Fibroblast of skin of back (primary cell): Measurements from ENCODE around the gene INPP4A.
A peak's percentile ranks its signal among the peaks of the same experiment; 100 is the strongest.

Source experiments
- DNase-seq: peaks from one replicate; pipeline ENCODE4 v3.0.0-alpha.2; 2013

The INPP4A gene

DNA sequence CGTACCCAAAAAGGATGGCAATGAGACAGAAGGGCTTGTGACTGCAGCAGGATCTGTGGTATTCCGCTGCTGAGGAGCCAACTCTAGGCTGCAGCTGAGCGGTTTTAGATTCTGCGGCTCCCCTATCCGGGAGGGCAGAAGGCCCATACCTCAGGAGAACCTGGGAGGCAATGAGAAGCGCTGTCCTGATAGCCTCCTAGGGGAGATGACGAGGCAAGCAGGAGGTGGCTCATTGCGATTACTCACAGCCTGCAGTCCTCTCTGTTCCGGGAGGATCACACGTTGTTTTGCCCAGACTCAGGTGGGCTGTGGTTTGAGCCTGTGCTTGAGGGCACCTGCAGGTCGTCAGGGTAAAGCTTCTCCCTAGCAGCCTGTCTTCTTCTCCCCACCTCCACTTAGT lies 98.6 kb downstream of the INPP4A start:
- no peak for DNase-seq

DNA sequence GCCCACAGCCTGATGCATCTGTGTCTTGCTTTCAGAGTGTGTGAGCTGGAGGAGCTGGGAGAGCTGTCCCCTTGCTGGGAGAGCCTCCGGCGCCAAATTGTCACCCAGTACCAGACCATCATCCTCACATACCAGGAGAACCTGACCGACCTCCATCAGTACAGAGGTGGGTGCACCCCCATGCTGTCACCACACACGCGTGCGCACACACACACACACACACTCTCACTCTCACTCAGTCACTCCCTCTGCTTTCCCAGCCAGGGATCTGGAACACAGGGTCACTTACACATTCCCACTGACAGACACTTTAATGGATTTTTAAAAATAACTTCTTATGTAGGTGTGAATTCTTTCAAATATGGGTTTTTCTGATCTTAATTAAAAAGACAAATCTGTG lies 99.2 kb downstream of the INPP4A start:
- DNase-seq: no peak

DNA sequence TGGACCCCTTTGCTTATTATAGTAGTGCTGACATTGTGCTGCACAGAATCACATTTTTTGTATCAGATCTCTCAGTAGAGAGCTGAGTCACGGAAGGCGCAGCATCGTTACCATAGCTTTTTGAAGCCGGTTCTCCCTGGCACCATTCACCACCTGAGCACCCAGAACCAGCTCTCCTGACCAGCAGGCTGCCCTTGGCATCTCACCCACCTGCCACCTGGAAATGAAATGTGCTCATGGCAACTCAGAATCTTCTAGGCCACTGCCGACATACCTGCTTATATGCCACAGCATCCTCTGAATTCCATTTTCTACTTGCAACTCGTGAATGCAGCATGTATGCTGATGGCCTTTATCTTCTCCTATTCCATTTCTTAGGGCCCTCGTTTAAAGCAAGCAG lies 100.9 kb downstream of the INPP4A start:
- DNase-seq: no peak

DNA sequence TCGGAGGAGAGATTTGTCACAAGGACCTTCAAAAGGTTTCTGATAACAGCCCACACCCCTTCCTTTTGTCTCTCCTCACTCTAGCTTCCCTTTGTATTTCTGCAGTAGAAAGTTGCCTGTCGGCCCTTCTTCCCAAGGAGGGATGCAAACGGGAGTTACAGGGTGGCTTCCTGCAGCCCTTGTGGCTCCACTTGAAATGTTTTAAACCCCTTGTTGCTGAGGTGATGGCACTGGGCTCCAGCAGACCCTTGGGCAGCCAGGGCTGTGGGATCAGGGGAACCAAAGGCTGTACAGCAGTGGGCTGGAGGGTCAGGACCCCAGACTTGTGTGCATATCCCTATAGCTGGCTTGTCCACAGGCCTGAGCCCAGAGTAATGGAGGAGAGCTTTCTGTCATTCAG lies 101.5 kb downstream of the INPP4A start:
- DNase-seq: no peak

DNA sequence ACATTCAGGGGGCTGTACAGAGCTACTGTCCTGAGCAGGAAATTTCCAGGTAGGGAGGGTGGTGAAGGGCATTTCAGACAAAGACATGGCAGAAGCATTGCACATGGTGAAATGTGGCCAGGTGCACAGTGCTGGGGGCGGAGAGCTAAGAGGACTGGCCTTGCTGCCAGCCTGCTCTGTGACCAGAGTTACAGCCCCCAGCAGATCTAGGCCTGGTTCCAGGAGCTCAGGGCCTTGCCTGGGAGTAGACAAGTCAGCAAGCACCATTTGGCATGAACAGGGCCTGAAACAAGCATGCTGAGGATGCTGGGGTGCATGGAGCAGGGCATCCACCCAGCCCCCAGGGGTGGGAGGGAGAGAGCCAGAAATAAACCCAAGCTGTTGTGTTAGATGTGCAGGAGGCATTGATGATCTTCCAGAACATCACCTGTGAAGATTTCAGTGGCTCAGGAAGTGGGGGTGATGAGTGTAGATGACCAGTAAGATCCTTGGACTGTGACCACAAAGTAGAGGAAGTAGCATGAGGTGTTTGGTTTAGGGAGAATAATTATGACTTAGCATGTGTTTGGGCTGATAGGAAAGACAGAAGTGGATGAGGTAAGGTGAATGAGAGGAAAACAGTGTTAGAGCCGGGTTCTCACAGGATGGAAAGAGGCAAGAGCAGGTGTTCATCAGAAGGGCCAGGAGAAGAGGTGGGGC lies 102.6 kb downstream of the INPP4A start:
- DNase-seq: no peak

DNA sequence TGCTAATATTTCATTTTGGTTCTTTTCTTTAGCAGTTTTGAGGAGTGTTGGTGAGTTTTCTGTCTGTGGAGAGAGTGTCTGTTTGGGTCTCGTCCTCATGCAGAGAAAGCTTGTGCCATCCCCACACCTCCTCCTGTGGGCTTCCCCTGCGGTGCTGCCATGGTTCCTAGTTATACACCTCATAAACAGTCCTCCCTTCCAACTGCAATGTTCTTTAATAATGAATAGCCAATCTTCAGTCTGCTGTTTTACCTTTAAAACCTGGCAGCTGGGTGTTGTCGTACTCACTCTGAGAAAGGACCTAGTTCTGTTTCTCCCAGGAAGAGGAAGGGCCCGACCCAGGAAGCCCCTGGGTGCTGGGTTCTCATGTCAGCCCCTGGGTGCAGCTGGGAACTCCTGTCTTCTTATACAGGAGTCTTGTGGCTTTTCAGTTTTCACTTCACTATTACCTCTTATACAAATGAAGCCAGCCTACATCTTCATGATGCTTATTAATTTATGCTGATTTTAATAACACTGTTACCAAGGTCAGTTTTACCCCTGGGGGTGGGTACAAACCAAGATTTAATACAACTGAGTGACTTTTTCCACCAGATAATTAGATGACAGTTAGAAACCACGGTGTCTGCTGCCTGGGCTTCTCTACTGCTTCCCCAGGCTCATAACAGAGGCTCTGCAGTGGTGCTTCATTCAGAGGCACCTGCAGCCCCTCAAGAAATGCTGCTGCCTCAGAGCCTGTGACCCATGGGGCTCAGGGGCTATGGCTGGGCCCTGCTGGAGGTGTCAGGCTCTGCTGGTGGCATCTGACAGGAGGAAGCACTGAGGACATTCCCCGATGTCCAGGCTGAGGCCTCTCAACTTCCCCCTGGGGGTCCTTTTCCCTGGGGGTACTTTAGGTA lies 104.5 kb downstream of the INPP4A start:
- DNase-seq: no peak

DNA sequence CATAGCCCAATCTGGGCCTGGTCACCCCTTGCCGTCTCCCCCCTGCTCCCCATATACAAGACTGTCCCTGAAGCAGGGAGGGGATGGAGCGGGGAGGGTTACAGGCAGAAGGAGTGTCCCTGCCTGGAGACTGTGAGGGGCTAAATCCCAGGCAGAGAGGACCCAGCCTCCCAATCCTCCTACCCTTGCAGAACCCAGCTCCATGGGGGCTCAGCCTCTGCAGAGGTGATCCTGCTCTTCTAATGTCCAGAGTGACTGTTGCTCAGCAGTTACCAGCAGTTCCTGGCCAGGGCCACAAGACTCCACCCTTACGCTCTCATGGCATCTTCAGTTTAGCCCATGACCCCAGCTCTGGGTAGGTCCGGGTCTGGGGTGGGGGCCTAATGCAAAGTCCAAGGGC lies 105.5 kb downstream of the INPP4A start:
- DNase-seq: no peak

DNA sequence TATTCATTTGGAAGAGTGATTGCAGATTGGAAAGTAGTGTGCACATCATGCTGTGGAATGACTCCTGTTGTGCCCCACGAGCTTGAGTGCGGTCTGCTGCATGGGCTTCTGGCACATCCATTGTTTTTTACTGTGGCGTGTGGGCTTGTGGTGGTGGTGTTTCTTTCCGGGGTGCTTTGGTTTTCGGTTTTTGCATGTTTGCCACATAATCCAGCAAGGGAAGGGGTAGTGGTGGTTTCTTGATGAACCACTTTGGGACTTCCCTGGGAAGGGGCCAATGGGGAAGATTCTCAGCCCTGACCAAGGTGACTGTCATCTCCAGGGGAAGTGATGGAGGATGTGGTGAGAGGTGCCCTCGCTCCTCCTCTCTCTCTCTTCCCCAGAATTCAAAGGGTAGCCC lies 106.7 kb downstream of the INPP4A start:
- DNase-seq: no peak

DNA sequence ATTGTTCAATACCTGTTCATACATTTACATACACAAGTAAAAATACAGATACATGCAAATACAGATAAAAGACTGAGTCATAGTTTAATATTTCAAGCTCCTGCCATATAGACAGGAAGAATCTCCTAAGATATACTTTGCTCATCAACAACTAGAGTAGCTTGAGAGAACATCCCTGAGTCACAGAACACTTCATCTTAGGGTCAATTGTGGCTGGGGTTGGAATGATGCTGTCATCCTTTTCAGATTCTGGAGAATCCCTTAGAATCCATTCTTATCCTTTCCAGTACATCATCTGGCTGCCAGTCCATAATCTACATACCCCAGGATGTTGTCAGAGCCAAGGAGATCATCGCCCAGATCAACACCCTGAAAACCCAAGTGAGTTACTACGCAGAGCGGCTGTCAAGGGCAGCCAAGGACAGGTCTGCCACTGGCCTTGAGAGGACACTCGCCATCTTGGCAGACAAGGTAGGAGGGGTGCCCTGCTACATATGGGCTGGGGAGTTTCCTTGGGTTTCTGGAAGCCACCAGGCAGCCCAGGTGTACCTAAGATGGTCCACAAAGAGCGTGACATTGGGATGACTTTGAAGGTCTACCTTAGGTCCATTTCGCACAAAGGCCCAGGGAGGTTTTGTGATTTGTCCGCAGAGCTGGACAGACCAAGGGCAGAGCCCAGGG lies 108.0 kb downstream of the INPP4A start:
- peak; percentile 41 for DNase-seq

DNA sequence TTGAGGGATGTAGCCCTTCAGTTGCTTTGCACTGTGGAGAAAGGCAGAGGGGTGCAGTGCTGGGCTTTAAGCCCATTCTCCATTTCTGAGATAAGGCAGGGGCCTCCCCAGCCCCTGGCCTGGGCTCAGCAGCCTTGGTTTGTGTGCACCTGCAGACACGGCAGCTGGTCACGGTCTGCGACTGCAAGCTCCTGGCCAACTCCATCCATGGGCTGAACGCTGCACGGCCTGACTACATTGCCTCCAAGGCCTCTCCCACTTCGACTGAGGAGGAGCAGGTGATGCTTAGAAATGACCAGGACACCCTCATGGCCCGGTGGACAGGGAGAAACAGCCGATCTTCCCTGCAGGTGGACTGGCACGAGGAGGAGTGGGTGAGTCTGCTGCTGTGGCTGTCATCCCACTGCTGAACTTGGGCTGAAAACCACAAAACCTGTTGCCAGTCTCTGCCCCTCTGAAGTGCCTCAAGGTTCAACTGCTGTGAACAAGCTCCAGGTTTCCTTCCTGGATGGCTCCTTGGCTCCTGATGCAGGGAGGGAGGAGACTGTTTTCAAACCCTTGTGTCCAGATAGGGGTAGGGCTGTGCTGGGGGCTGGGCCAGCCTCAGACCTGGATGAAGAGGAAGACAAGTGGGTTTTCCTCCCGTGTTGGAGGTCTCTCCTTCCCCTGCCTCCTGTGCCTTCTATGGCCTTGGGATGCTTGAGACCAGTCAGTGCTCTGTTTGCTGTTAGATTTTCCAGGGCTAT lies 109.6 kb downstream of the INPP4A start:
- DNase-seq: no peak

DNA sequence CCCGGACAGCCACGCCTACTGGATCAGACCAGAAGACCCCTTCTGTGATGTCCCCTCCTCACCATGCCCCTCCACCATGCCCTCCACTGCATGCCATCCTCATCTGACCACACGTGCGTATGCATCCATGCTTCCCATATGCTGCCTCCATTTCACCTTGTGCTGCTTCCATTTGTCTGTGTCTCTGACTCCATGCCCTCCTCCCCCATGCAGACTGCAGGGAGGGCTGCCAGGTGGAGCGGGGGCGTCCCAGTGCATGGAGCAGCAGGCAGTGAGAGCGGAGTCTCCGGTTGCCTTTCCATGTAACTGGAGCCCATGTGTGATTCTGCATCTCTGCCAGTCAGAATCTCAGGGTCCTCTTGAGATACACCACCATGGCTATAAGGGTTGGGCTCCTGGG lies 111.0 kb downstream of the INPP4A start:
- DNase-seq: no peak

DNA sequence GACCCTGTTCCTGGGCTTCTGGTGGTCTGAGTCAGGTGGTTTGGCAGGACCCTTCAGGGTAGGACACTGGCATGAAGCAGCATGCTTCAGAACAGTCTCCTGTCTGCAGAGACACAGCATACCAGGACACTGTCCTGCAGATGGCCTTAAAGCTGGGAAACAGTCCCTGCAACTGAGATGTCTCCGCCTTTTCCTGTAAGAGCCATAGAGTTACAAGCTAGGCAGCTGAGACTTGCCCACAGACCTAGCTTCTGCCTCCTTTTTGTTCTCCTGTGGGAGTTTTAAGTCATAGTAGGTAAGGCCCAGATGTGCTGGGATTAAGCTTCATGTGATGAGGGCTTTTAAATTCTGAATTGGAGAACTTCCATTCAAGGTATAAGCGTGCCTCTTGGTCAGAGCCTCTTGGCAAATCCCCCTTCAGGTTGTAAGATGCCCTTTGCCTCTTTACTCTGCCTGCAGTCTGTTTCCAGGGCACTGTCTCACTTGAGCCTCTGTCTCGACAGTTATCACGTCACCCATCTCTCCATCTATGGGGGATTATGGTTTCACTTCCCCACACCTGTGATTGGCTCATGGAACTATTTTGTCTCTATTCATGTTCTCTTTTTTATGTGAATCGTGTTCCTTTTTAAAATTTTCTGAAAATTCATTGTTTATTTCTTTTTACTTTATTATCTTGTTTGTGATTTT lies 111.8 kb downstream of the INPP4A start:
- DNase-seq: no peak

DNA sequence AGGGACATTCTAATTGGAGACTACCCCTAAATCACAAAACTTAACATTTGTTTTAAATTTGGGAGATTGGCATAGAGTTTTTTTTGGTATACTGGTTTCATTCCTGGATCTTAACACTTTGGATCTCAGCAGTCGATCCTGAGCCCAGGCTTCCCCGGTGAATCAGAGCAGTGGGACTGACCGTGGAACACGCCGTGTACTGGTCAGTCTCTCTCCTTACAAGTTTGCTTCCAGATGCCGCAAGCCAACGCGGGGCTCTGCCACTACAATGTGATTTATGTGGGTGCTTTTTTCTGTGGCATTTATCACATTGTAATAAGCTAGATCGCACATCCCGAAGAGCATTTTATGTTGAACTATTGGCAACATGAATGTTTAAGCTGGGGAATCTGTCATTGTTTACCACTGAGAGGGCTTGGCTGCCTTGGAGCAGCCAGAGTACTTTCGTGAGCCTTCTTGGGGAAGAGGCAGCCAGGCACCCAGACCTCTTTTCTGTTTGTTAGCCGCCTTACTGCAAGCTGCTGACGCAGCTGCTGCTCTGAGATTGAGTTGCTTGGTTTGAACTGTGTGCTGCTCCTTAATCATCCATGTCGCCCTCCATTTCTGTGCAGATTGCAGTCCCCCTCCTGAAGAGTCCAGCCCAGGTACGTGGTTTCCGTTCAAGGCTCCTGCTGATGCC lies 114.3 kb downstream of the INPP4A start:
- no peak for DNase-seq

DNA sequence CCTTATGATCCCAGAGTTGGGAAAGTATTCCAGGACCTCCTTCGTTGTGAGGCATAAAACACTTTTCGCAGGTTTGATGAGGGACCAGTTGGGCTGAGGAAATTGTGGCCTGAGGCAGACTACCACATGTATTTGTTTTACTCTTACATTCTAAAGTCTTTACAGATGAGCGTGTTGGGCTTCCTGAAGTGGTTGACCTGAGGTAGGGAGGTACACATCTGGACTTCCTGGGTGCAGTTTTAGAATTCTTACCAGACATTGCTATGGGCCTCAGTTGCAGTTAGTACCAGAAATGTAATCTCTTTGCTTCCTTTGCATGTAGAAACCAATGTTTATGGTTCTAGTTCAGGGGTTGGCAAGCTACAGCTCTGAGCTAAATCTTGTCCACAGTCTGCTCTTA lies 114.9 kb downstream of the INPP4A start:
- no peak for DNase-seq

DNA sequence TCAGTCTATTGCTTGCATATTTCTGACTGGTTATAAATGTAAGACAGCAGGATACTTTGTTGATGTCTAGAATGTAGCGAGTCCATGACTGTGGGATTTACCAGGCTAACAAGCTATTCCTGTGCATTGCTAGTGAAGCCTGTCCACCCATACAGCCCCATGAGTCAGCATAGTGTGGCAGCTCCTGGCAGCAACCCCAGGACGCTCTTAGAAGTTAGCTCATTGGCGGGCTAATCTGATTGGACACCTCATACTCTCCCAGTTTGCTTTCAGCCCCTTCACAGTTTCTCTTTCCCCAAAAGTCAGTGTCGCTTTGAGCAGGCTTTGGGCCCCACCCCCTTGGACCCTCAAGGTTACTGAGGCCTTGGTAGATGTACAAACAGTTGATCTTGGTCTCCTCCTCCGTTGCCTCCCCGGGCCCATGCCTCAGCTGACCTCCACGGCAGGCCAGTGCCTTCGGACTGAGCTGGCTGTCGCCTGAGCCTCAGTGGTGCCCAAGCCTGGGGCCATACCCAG lies 115.7 kb downstream of the INPP4A start:
- peak; percentile 60 for DNase-seq

DNA sequence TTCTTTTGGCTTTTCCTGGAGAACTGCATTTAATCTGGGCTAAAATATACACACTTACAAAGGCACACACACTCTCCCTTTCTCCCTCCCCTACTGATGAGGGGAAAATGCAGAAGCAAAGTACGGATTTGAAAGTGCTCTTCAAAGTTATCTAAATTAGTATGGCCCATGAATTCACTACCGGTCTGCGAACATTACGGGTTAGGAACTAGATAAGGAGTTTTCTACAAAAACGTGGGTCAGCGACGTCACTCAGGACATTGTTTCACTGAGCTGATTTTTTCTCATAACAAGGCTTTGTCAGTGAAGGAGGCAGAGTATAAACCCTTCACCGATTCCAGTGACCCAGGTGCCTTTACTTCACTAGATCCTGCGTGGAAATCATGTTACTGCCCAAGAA lies 116.4 kb downstream of the INPP4A start:
- no peak for DNase-seq

DNA sequence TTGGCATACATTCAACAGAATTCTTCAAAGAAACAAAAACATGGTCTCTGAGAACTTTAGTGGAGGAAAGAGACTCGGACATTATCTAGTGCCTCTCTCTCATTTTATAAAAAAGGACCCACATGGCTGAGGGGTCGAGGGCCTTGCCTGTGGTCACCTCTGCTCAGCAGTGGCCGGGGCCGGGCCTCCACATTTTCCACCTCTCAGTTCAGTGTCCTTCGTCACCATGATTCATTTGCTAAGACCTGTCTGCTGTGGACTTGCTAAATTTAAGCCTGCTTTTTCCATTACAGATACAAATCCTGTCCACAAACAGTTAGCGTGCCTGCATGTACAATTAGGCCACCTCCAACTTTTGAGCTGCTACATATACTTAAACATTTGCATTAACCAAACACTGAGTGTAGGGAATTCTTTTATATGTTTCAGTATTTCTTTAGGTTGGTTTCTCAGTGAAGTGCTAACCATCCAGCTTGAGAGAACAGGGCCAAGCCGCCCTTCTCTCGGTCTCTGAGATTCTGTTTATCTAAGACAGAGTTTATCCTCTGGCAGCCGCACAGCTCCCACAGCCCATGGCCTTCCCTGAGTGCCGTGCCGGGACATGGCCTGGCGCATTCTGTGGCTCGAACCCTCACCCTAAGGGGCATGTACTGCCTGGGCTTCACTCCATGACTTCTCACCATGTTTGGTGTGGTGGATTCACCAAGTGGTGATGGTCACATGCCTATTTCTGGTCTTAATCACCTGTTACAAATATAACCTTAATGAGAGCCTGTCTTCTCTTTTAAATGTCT lies 117.4 kb downstream of the INPP4A start:
- DNase-seq: no peak

DNA sequence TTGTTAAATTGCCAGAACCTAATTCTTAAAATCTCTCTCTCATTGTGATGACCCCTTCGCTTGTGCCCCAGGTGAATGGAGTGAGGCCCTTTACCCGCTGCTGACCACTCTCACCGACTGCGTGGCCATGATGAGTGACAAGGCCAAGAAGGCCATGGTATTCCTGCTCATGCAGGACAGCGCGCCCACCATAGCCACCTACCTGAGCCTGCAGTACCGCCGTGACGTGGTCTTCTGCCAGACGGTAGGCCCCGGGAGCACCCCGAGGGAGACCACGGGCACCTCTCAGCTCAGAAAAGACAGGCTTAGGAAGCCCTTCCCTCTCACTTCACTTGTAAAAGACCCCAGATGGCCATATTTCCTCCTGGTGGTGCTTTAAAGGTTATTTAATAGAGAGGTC lies 118.7 kb downstream of the INPP4A start:
- no peak for DNase-seq

DNA sequence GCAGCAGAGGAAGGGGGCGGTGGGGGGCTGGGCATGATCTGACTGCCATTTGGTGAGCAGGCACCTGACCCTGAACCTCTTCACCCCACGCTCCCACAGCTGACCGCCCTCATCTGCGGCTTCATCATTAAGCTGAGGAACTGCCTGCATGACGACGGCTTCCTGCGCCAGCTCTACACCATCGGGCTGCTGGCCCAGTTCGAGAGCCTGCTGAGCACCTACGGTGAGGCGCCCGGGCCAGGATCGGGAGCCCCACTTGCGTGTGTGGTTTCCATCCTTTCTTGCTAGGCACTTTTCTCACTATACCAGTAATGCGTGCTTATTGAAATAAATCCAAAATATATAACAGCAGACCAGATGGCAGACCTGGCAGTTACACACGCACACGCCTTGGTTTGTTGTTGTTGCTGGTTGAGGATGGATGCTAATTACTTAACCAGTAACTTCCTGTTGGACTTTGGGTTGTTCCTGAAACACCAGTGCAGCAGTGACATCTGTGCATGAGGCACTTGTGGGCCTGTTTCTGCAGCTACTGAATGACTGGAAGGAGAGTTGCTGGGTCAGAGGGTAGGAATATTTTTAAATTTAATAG lies 120.0 kb downstream of the INPP4A start:
- no peak for DNase-seq

DNA sequence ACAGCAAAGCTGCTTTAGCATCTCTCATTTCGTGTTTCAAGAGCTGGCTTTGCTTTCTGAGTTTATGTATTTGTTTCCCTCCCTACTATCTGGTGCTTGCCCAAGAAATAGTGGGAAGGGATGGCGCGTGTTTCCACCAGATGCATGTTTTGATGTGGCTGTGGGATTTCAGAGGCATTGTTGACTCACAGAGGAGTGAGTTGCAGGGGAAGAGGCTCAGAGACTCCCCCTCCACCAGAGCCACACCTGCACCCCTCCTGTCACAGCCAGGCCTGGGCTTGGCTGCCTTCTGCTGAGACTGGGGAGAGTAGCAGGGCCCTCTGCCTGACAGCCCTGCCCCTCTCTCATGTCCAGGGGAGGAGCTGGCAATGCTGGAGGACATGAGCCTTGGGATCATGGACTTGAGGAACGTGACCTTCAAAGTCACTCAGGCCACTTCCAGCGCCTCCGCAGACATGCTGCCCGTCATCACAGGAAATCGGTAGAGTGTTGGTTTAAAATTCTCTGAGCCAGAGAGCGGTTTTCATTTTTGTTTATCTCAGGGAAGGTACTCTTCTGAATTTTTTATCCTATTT lies 120.7 kb downstream of the INPP4A start:
- no peak for DNase-seq
